Lower lobe of right lung (tissue), 2 donors: ENCODE data around the gene FN1. TPM values are rescaled to one million over a fixed set of nuclear protein-coding genes. Genes with fewer than 3 reads are reported as not detected.

Experiments
- ATAC-seq, 2 donors: fragments of 200-7000 bp; cut with Tn5 transposase; one replicate each; pipeline ENCODE4 v1.9.1; 2020 to 2022; ENCODE audit warnings: mild to moderate bottlenecking in 2 of 2, moderate library complexity in 2 of 2
- DNase-seq: peaks from one replicate; pipeline ENCODE4 v3.0.0-alpha.2; 2020
- H3K27ac ChIP-seq: fragments of 200-600 bp; one replicate; pipeline ENCODE4 v1.8.0; 2022
- H3K27me3 ChIP-seq: fragments of 200-600 bp; one replicate; pipeline ENCODE4 v1.8.0; 2022; ENCODE audit warnings: low read depth
- H3K36me3 ChIP-seq: fragments of 200-600 bp; one replicate; pipeline ENCODE4 v1.8.0; 2022; ENCODE audit warnings: mild to moderate bottlenecking
- H3K4me1 ChIP-seq: fragments of 200-600 bp; one replicate; pipeline ENCODE4 v1.8.0; 2022
- H3K4me3 ChIP-seq: fragments of 200-600 bp; one replicate; pipeline ENCODE4 v1.8.0; 2022; ENCODE audit warnings: mild to moderate bottlenecking
- H3K9me3 ChIP-seq: fragments of 200-600 bp; one replicate; pipeline ENCODE4 v1.8.0; 2022
- intact Hi-C: fragments of 100-400 bp; cut with DNase I; formaldehyde crosslinking; loops from one replicate; pipeline ENCODE4 v1.11.0; 2022
- total RNA-seq: library from RNA; stranded (reverse); fragmentation: NEBNext Ultra II Directional; extraction: Animal tissue kit (Norgen Biotek cat#: 25700); gene quantifications from one replicate; pipeline ENCODE4 v1.2.1, GENCODE V29; 2021
- TF ChIP-seq, protein P1 (sequence below): fragments of 200-600 bp; IDR thresholded peaks from one replicate; pipeline ENCODE4 v1.8.0; 2022; ENCODE audit warnings: antibody characterized with exemption, mild to moderate bottlenecking
- donor health status: DM: no; HTN: yes; CAD: no; lungs with severe emphysema.

FN1 gene
- total RNA-seq, 1 donor from 2014 or later, result 1,248 TPM

- no peak overlapping the region for H3K4me3 ChIP-seq
- H3K4me1 ChIP-seq, result no peaks in the 10 kb centered on the region
- H3K27ac ChIP-seq, result no peak overlapping the region
- intact Hi-C loops, result no loop called here
- no peaks in the 10 kb centered on the region for H3K9me3 ChIP-seq
- no peak for DNase-seq
- no peaks in the 10 kb centered on the region for H3K27me3 ChIP-seq
- no peak for ATAC-seq
- TF ChIP-seq, protein P1, sequence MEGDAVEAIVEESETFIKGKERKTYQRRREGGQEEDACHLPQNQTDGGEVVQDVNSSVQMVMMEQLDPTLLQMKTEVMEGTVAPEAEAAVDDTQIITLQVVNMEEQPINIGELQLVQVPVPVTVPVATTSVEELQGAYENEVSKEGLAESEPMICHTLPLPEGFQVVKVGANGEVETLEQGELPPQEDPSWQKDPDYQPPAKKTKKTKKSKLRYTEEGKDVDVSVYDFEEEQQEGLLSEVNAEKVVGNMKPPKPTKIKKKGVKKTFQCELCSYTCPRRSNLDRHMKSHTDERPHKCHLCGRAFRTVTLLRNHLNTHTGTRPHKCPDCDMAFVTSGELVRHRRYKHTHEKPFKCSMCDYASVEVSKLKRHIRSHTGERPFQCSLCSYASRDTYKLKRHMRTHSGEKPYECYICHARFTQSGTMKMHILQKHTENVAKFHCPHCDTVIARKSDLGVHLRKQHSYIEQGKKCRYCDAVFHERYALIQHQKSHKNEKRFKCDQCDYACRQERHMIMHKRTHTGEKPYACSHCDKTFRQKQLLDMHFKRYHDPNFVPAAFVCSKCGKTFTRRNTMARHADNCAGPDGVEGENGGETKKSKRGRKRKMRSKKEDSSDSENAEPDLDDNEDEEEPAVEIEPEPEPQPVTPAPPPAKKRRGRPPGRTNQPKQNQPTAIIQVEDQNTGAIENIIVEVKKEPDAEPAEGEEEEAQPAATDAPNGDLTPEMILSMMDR, result no peak
- H3K36me3 ChIP-seq, result peaks cover 93% of the 10 kb centered on the region
These were observed 59.6 kb downstream of the FN1 start for GRCh38 chr2:215376103-215376780.

DNA sequence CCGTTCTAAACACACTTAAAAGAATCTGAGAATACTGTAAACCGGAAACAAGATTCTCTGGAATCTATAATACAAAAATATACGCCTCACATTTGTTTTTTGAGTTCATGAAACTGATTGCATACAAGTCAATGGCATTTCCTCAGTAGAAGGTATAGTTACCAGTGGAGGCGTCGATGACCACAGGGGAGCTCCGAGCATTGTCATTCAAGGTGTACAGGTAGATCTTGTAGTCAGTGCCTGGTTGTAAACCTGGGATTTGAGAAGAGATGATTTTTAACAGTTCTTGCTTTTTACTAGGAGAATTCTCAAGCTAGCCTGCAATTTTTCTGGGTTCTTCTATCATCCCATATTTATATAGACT is 60.4 kb downstream of the FN1 start:
- Histone ChIP-seq H3K9me3 (no peaks in the 10 kb centered on the region), H3K4me3 (no peak overlapping the region), H3K4me1 (no peaks in the 10 kb centered on the region), H3K27me3 (no peaks in the 10 kb centered on the region), H3K36me3 (peaks cover 91% of the 10 kb centered on the region), H3K27ac (no peak overlapping the region)
- intact Hi-C loops, result no loop called here
- ATAC-seq, result no peak
- TF ChIP-seq, protein P1, result no peak
- no peak for DNase-seq

- no peak for ATAC-seq
- intact Hi-C loops, result no loop called here
- TF ChIP-seq, protein P1, result no peak
- no peak overlapping the region for H3K4me3 ChIP-seq
- H3K4me1 ChIP-seq, result no peaks in the 10 kb centered on the region
- no peaks in the 10 kb centered on the region for H3K9me3 ChIP-seq
- H3K27ac ChIP-seq, result no peak overlapping the region
- H3K27me3 ChIP-seq, result no peaks in the 10 kb centered on the region
- DNase-seq, result no peak
- peaks cover 91% of the 10 kb centered on the region for H3K36me3 ChIP-seq
These were observed 61.0 kb downstream of the FN1 start for GRCh38 chr2:215374642-215375466.

- DNase-seq (no peak), ATAC-seq (no peak)
- peaks cover 90% of the 10 kb centered on the region for H3K36me3 ChIP-seq
- H3K9me3 ChIP-seq, result no peaks in the 10 kb centered on the region
- H3K27me3 ChIP-seq, result no peaks in the 10 kb centered on the region
- H3K4me1 ChIP-seq, result no peaks in the 10 kb centered on the region
- TF ChIP-seq, protein P1, result no peak
- no peak overlapping the region for H3K4me3 ChIP-seq
- no peak overlapping the region for H3K27ac ChIP-seq
- intact Hi-C loops, result no loop called here
These were observed 61.9 kb downstream of the FN1 start for GRCh38 chr2:215374002-215374401.

- Histone ChIP-seq H3K4me3 (no peak overlapping the region), H3K36me3 (peaks cover 86% of the 10 kb centered on the region)
These were observed 62.8 kb downstream of the FN1 start for GRCh38 chr2:215372968-215373649.

More at GRCh38 chr2:215372968-215373649, 62.8 kb downstream of the FN1 start:
- H3K9me3 ChIP-seq, result no peaks in the 10 kb centered on the region
- H3K27ac ChIP-seq, result no peak overlapping the region
- no peaks in the 10 kb centered on the region for H3K27me3 ChIP-seq
- TF ChIP-seq, protein P1, result no peak
- ATAC-seq, result no peak
- no peak for DNase-seq
- H3K4me1 ChIP-seq, result no peaks in the 10 kb centered on the region
- intact Hi-C loops, result no loop called here
